Measurements from ENCODE around the gene CCM2. TPM values are rescaled to one million over a fixed set of nuclear protein-coding genes. Genes with fewer than 3 reads are reported as not detected.
A peak's percentile ranks its signal among the peaks of the same experiment; 100 is the strongest.
"Not testable (repeated sequence)": the region's sequence is repeated elsewhere in the genome, so short reads cannot be mapped to it uniquely, and the experiment has no call there.

Gene CCM2
- total RNA-seq, 1 donor from 2014 or later: 19.7 TPM

DNA sequence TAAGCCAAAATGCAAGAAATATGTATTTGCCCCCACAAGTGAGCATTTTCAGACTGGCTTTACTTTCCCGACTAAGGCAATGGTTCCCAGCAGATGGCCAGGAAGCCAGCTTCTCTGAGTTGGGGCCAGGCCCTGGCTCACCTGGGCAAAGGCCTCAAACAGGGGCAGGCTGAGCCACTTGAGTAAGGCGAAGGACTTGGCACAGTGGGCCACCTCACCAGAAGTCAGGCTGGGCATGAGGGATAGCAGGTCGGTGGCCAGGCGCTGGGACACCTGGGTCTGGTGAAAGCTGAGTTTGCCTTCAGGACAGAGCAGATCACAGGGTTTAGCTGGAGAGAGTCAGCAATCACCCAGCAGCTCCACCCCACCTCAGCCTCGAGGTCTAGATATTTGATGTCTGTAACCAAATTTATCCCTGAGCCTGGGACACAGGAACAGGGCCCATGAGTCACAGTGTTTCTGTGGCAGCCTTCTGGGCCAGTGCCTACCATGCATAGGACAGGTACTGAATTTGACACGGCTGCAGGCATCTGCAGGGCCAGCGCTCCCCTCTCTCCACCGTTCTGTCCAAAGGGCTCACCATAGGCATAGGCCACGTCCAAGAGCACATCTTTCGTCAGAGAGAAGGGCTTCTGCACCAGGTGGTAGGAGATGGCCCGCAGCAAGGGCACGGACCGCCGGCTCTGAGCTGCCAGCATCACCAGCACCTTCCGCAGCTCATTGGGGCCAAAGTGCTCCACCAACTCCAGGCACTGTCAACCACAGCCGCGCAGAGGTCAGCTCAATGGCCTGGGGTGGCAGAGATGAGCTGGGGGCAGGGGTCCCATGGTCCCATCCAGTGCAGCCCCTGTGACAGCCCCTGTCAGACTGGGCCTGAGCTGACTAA is 104.2 kb downstream of the CCM2 start:
- no peak for DNase-seq

DNA sequence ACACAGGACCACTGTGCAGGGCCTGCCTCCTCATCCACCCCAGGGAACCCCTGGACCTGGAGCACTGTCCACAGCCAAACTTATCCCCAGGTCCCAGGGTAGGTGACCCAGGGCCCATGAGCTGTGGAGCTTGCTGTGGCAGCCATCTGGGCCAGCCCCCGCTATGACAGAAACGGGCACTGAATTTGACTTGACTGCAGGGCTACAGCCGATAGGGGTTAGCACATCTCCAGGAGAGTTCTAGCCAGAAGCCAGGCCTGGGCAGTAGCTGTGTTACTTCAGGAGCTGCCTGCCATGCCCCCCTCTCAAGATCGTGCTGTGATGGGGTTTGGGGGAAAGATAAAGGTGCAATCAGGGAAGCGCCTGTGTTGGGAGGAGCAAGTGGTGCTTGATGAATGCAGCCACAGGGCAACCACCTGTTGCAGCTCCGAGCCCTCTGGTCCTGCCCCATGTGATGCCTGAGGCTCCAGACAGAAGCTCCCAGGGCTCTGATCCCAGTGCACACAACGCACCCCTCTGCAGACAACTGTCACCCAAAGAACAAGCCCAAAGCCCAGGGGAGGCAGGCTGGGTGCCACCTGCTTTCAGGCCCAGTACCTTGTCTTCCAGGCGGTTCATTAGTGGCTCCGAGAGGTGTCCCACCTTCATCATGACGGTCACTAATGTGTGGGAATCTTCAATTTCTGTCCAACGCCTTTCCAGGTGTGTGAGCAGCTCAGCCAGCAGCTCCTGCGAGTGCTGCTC is 105.0 kb downstream of the CCM2 start:
- DNase-seq: no peak

DNA sequence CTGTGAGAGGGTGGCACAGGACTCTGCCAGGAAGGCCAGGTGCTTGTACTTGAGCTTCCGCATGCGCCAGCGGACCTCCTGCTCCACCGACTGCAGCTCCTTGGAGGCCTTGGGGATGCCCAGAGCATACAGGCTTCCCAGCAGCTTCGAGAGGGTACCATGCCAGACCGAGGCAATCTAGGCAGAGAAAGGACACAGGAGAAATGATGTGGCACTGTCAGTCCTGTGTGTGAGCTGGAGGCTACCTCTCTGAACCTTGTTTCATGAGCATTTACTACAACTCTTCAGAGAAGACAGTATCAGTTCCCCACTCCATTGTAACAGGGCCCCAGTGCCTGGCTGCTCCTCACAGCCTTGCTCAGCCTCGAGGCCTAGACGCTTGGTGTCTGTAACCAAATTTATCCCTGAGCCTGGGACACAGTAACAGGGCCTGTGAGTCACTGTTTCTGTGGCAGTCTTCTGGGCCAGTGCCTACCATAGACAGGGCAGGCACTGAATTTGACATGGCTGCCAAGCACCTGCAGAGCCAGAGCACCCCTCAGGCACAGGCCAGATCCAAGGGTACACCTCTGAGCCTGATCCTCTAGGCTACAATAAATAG is 105.7 kb downstream of the CCM2 start:
- DNase-seq: no peak

DNA sequence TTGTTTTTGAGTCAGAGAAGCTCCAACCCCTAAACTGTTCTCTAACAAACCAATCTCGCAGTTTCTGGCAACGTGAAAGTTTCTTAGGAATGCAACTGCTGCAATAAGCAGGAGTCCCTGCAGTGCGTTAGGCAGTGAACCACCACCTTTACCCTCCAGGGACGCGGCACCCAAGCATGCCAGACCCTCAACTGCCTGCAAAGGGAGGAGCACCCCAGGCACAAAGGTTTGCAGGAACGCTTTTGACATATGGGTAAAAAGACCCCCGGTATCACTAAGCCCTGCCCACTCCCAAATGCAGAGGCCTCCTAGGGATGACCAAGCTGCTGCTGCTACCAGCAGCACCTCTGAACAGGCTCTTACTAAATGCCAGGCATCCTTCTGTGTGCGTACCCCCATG is 106.8 kb downstream of the CCM2 start:
- no peak for DNase-seq

DNA sequence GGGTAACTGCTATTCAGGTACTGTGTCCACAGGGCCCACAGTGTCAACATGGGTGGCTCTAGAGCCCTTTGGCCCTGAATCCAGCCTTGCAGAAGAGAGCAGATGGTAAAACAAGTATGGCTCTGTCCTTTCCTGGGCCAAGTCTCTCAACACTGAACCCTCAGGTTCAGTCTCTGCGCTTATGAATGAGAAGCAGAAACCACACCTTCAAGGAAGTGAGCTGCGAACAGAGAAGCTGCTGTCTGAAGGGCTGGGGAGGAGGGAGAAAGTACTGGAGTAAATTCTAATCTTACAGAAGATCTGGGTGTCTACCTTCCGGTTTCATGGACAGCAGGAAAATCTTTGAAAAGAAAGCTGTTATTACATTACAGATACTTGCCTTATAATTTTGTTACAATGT is 107.4 kb downstream of the CCM2 start:
- no peak for DNase-seq

DNA sequence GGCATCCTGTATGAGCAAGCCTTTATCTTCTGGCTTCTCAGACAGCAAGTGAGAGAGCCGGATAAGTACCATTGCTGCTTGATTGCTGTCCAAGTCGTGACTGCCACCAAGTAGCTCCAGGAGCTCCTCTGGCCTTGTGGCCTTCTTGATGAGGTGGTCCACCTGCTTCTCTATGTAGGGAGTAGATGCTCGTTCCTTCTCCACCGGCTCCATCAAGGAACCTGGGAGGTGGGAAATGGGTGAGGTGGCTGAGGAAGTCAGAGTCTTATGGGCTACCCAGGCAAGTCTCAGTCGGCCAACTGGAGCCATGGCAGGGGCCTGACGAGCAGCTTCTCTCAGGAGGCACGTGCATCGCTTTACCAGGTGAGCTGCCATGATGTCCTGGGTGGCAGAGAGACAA is 108.9 kb downstream of the CCM2 start:
- no peak for DNase-seq

DNA sequence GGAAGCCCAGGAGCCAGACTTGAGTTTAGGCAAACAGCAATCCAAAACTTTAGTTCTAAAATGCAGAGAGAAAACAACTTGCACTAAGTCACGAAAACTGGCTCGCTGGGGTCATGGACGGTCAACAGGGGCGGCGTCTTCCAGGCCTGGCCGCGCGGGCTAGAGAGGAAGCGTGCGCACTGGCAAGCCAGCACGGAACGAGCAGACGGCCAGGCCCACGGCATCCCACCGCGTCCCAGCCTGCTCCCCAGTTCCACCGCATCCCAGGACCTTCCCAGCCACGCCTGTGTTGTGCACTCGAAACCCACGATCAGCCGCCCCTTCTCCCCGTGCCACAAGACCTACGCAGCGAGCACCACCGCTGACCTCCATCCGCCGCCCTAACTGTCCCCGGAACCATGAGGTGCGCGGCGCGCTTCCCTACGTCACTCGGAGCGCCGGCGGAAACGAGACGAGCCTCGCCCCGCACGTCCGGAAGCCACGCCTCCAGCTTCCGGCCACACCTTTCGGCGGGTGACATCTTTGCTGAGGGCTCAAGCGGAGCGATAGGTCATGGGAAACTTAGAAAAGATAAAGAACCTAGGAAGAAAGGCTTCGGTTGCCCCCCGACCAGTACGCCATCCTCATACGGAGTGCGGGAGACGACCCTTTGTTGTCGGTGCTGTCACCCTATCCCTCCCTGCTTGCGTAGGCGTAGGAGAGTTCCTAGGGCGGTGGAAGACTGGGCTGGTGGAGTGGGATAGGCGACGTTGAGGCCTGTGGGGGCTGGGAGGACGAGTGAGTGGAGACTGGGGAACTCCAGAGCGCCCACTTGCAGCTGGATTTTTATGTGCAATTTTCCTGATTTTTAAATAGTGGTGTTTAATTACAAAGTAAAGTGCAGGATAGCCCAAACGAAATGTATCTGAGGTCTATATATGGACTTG is 111.6 kb downstream of the CCM2 start, which contains the start of gene TBRG4:
Gene TBRG4, minus strand, starts transcription at position 400 of the 926 bp plus-strand sequence. CDS start 2,460 bp downstream, outside the sequence.
- peak; percentile 95 for DNase-seq

DNA sequence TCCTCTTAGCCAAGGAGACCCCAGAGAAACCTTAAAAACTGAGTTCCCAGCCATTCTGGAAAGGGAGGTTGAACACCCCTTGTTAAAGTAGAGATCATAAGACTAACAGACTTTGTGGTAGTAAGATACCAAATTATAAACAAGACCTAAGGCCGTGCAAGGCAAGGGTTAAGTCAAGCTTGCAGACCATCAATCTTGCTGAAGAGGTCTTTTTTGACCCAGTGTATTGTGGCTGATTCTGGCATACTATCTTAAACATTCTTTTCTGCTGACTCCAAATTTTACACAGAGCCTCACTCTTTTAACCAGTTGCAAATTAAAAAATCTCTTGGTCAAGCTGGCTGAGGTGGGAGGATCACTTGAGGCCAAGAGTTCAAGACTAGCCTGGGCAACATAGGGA is 112.6 kb downstream of the CCM2 start:
- DNase-seq: no peak

DNA sequence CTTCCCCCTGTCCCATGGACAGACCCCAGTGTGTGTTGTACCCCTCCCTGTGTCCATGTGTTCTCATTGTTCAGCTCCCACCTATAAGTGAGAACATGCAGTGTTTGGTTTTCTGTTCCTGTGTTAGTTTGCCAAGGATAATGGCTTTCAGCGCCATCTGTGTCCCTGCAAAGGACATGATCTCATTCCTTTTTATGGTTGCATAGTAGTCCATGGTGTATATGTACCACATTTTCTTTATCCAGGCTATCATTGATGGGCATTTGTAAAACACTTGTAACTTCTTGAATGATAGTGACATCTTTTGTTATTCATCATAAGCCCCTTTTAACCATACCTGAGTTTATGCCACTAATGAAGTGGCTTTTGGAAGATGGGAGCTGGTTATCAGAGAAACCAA is 114.3 kb downstream of the CCM2 start:
- DNase-seq: not testable (repeated sequence)

DNA sequence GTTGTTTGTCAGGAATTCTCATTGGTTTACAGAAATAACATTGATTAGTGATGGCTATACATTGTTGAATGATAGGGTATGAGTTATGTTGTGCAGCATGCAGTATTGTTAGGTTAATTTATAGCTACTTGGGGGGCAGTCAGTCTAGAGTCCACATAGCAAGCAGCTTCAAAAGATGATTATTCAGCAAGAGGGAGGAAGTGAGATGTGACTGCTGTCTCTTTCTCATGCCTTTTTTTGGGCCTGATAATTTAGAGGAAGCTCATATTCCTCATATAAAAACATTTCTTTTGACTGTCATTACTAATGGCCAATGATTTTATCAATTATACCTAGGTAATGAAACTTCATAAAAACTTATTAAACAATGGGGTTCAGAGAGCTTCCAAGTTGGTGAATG is 114.9 kb downstream of the CCM2 start:
- no peak for DNase-seq

DNA sequence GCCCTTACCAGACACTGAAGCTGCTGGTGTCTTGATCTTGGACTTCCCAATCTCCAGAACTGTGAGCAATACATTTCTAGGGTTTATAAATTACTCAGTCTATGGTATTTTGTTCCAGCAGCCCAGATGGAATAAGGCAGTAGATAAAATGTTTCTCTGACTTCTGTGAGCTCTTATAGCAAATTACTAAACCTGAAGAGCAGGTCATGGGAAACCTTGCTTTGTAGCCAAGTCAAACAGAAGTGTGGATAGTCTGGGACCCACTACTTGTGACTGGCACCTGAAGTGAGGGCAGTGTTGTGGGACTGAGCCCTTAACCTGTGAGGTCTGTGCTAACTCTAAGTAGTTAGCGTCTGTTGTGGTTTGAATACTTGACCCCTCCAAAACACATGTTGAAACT is 116.0 kb downstream of the CCM2 start:
- DNase-seq: no peak

DNA sequence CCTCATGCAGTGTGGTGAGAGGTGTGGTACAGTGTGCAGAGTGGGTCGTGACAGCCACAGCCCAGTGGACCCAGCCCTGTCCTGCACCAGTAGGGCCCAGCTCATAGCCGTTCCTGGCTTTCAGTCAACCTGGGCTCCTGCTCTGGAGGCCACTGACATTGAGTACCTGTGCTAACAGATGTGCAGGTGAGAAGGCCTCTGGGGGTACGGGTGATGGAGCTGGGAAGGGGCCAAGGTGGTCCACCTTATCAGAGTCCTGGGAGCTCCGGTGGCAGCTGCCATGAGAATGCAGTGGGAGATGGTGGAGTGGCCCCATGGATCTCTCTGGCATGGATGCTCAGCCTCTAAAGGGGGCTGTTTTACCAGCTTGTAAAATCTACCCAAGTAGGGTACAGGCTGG is 117.6 kb downstream of the CCM2 start:
- DNase-seq: no peak

DNA sequence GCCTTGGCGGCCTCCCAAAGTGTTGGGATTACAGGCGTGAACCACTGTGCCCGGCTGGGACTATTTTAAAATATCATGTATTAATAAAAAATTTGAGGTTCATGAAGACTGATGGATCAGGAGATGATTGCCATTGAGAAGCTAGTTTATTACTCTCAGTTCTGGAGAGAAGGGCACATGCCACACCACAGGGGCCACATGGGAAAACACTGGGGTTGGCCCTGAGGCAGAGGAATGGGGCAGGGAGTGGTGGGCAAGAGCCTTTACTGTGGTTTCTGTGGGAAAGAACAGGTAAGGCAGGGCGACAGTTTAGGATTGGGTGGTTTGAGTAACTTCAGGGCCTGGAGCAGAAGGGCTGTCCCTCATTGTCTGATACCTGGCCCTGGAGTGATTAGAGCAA is 118.3 kb downstream of the CCM2 start:
- no peak for DNase-seq

DNA sequence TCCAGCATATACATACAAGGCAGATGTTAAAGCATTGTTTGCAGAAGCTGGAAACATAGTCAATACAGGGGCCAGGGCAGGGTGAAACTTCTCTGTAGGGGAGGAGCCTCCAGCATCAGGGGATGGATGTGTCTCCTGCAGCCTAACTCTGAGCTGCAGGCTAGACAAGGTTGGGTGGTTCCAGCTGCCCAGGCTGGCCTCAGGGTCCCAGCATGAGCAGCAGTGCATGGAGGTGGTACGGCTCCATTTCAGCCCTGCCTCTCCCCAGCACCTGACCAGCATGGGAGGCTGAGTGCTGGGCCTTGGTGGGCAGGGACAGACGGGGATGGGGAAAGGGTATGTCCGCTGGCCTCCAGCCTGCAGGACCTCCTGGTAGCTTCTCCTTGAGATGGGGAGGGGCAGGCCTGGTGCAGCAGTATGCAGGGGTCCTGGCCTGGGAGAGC is 118.9 kb downstream of the CCM2 start:
- DNase-seq: no peak

DNA sequence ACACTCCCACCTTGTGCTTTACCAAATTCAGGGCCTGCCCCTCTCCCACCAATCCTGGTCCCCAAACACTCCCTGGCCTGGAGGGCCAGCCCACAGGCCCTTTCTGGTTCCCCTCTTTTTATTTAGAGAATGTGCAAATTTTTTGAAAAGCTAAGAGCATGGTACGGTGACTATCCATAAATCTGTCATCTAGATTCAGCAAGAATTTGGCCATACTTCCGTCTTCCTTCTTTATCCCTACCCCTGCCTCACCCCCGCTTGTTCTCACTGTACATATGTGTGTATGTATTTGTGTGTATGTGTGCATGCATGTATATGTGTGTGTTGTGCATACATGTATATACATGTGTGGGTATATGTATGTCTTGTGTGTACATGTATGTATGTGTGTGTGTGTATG is 119.5 kb downstream of the CCM2 start:
- no peak for DNase-seq

DNA sequence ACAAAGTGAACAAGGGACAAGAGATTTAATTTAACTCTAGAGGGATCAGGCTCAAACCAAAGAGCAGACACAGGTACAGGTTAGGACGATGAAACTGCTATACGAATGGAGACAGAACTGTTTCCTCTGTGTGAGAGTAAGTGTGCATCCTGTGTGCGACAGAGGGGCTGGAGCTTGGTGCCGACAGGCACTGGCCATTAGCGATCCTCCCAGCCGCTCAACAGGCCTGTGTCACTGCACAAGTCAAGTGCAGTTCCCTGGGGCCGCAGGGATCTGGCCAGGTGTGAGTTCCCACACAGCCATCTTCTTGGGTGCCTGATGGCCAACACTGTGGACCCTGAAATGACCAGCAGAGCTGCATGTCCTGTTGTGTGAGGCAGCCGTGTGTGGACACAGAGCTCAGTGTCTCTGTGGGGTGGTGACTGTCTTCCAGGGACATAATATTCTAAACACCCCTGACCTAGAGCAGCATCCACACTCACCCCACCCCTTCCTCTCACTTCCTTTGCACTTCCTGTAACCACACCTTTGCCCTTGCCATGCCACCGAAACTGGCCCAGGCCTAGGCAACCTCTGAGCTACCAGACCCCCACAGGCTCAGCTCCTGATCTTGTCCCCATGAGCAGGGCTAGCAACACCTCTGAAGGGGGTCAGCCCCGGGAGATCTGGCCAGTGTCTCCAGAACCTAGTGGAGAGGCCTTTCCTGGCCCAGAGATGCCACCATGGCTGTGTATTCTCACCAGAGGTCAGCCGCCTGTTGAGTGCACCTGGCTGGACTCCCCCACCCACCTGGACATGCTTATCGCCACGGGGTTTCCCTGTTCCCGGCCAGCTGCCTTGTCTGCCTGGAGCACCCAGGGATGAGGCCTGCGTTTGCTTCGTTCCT is 123.2 kb downstream of the CCM2 start:
- DNase-seq: no peak

DNA sequence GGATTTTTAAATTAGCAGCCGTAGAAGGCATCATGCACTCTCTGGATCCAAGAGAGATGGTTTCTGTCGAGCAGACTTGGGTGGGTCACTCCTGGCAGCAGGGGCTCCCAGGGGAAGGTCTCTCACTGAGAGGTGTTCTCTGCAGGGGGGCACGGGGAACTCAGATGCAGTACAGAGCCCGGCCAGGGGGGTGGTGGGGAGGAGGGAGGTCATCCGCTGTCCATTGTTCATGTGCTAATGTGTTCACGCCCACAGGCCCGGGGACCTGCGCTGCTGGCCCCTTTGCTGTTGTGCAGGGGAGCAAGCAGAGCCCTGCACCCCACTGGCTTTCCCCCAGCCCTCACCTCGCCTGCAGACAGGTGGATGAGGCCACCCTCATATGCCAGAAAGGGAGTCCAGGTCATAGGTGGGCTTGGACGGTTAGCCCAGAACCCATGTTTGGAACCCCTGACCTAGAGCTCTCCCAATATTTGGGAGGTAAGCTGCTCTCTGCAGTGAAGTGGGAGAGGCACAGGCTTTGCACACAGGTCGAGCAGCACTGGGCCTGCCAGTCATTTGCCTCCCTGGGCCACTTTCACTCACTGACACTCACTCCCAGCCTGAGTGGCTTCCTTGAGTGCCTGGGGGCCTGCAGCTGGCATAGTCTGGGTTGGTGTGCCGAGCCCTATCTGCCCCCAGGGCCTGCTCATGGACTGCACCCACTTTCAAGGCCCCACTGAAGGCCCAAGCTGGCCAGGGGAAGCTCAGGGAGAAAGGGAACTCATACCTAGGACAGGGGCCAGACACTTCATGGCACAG is 124.1 kb downstream of the CCM2 start:
- DNase-seq: no peak

DNA sequence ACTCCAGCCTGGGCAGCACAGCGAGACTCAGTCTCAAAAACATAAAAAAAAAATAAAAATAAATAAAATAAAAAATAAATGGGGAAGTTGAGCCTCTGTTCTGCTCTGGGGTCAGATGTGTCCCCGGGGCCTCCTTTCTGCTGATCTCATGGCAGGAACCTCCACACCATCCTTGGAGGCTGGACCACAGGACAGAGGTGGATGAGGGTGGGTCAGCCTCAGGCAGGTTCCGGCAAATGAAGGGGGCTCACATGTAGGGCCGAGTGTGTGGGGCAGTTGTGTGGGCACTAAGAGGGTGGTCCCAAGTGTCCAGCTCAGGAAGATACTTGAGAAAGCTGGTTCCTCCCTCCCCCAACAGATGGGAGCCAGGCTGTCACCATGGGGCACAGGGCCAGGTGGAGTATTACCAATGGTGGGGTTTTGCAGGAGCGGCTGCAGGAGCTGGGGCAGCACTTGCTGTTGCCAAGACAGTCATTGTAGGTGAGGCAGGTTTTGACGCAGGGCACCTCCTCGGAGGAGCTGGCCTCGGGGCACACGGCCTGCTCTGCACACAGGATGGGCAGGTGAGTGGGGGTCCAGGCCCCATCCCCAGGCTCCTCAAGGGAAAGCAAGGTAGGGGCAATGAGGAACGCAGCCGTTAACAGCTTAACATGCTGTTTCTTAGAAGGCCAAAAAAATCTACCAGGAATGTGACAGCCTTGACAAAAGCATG is 125.3 kb downstream of the CCM2 start:
- DNase-seq: no peak

All from skin of body (tissue), 2 donors.